Cardiac fibroblast (primary cell): Measurements from ENCODE around the gene ABHD6.
"Not testable (repeated sequence)": the region's sequence is repeated elsewhere in the genome, so short reads cannot be mapped to it uniquely, and the experiment has no call there.

Source experiments
- DNase-seq, 2 donors: peaks; one replicate each; pipeline versions ENCODE4 v3.0.0 to v3.0.0-alpha.2; 2010; ENCODE audit warnings: low read depth in 2 of 2
- H3K4me3 ChIP-seq, 2 donors: replicated peaks in 1 of 2; 1 replicate in 1 of 2; 2 replicates in 1 of 2; pipeline ENCODE4 v1.5.1; 2011; ENCODE audit warnings: low read depth in 2 of 2, low read length in 2 of 2, mild to moderate bottlenecking in 2 of 2, moderate library complexity in 1 of 2
- TF ChIP-seq, protein P1 (sequence below): IDR thresholded peaks from one replicate; pipeline ENCODE4 v1.5.1; 2011; ENCODE audit warnings: low read depth, mild to moderate bottlenecking, low read length, inconsistent platforms

The ABHD6 gene

DNA sequence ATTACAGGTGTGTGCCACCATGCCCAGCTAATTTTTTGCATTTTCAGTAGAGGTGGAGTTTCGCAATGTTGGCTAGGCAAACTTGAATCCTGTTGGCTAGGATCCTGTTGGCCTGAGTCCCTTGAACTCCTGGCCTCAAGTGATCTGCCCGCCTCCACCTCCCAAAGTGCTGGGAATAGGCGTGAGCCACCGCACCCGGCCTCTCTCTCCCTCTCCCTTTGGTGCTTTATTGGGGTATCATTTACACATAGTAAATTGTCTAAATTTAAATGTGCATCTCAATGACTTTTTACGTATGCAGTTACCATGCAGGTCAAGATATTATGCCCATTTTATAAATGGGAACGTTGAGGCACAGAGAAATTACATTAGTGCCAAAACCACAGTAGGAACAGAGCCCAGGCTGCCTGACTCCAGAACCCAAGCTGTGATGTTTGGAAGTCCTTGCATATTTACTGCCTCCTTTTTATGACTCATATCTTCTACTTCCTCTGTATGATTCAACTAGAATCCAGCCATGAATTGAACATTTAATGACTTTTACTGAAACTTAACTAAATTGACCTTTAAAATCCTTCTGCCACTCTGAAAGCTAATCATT, 34.4 kb downstream of the ABHD6 start:
- DNase-seq: peak; percentile 92
- TF ChIP-seq, protein P1, sequence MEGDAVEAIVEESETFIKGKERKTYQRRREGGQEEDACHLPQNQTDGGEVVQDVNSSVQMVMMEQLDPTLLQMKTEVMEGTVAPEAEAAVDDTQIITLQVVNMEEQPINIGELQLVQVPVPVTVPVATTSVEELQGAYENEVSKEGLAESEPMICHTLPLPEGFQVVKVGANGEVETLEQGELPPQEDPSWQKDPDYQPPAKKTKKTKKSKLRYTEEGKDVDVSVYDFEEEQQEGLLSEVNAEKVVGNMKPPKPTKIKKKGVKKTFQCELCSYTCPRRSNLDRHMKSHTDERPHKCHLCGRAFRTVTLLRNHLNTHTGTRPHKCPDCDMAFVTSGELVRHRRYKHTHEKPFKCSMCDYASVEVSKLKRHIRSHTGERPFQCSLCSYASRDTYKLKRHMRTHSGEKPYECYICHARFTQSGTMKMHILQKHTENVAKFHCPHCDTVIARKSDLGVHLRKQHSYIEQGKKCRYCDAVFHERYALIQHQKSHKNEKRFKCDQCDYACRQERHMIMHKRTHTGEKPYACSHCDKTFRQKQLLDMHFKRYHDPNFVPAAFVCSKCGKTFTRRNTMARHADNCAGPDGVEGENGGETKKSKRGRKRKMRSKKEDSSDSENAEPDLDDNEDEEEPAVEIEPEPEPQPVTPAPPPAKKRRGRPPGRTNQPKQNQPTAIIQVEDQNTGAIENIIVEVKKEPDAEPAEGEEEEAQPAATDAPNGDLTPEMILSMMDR: no peak
- no peak overlapping the region for H3K4me3 ChIP-seq

DNA sequence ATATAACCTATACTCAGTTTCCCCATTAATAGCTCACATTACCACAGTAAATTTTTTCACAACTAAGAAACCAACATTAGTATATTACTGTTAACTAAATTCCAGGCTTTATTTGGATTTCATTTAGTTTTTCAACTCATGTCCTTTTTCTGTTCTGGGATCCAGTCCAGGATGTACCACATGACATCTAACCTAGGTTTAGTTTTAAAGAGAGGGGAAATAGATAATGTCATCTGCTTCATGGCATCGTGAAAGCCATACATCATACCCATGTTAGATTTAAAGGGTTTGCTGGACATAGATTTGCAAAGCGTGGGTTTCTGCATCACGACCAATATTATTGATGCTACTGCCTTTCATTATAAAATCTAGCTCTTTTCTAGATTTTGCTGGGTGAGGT, 35.3 kb downstream of the ABHD6 start:
- no peak overlapping the region for H3K4me3 ChIP-seq
- peak; percentile 31 to 35 for DNase-seq
- TF ChIP-seq, protein P1: no peak

DNA sequence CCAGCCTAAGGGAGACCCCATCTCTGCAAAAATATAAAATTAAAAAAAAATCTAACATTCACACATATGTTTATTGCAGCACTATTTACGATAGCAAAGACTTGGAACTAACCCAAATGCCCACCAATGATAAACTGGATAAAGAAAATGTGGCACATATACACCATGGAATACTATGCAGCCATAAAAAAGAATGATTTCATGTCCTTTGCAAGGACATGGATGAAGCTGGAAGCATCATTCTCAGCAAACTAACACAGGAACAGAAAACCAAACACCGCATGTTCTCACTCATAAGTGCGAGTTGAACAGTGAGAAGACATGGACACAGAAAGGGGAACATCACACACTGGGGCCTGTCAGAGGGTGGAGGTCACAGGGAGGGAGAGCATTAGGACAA, 35.8 kb downstream of the ABHD6 start:
- not testable (repeated sequence) for DNase-seq, H3K4me3 ChIP-seq

DNA sequence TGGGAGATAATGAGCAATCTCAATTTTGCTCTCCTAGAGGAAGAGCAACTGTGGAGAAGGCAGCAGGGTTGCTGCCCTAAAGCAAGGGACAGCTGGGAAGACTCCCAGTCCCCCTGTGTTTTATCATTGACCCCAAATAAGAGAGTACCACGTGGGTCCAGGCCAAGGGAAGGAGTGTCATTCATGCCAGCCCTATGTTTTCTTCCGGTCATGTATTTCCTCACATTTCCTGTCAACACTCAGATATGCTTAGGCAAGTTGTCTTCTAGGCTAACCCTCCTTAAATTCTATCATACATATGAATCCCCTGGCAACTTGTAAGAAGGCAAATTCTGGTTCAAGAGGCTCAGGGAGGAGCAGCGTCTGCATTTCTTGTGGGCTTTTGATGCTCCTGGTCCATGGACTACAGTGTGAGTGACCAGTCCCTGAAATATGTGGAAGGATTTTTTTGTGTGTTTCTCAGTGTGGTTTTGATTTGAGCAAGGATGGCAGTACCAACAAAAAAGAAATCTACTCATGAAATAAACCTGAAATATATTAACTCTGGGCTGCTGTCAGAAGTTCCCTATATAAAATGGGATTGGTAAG, 36.5 kb downstream of the ABHD6 start:
- no peak overlapping the region for H3K4me3 ChIP-seq
- DNase-seq: peak; percentile 24 to 64
- TF ChIP-seq, protein P1: no peak

DNA sequence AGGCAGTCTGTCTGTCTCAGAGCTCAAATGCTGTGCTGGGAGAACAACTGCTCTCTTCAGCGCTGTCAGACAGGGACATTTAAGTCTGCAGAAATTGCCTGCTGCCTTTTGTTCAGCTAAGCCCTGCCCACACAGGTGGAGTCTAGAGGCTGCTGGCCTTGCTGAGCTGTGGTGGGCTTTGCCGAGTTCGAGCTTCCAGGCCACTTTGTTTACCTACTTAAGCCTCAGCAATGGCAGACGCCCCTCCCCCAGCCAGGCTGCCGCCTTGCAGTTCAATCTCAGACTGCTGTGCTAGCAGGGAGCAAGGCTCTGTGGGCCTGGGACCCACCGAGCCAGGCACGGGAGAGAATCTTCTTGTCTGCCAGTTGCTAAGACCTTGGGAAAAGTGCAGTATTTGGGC, 43.5 kb downstream of the ABHD6 start:
- no peak overlapping the region for H3K4me3 ChIP-seq
- no peak for DNase-seq
- TF ChIP-seq, protein P1: no peak

DNA sequence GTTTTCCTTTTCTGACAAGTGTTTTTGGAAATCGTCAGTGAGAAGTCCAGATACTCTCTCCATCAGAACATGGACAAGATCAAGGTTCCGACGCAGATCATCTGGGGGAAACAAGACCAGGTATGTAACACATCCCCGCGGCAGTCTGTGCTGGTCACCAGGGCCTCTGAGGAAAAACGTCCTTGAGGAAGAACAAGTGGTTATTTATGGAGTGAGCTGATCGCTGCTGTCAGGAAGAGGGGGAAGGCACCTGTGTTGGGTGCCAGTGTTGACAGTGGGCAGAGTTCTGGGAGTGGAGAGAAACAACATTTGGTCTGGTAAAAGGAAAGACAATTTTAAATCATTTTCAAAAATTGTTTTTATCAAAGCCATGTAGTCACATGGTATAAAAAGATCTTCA, 47.7 kb downstream of the ABHD6 start:
- TF ChIP-seq, protein P1: no peak
- no peak overlapping the region for H3K4me3 ChIP-seq
- no peak for DNase-seq

DNA sequence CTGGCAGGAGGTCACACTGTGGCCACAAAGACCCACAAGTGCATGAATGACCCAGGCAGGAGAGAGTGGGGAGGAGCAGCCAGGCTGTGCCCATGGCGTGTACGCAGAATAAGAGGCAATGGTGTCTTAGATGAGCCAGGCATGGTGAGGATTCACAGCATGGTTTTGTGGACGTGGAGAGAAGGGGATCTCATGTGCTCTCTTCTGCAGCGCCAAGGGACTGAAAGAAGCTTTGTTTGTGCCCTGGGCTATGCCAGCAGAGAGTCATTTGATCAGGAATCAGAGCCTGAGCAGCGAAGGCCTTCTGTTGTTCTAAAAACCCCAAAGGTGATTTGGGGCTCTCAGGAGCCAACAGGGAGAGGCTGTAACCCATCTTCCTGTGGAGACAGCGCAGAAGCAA, 49.8 kb downstream of the ABHD6 start:
- no peak for DNase-seq
- TF ChIP-seq, protein P1: no peak
- no peak overlapping the region for H3K4me3 ChIP-seq
